Stomach smooth muscle (tissue), 2 donors: ENCODE data around the gene GRID1.

ENCODE experiments used
- H3K27ac ChIP-seq: one replicate; pipeline ENCODE4 v1.7.0; 2013; ENCODE audit warnings: mild to moderate bottlenecking, low read length, inconsistent platforms
- H3K27me3 ChIP-seq, 2 donors: one replicate each; pipeline ENCODE4 v1.7.0; 2013; ENCODE audit warnings: low read length in 2 of 2; ENCODE audit not compliant: insufficient read depth in 2 of 2, control insufficient read depth in 1 of 2
- H3K36me3 ChIP-seq, 2 donors: one replicate each; pipeline ENCODE4 v1.7.0; 2013; ENCODE audit warnings: low read length in 2 of 2; ENCODE audit not compliant: control insufficient read depth in 2 of 2, insufficient read depth in 2 of 2
- H3K4me1 ChIP-seq: one replicate; pipeline ENCODE4 v1.7.0; 2013; ENCODE audit warnings: low read length; ENCODE audit not compliant: control insufficient read depth, insufficient read depth
- H3K4me3 ChIP-seq, 2 donors: one replicate each; pipeline ENCODE4 v1.7.0; 2013; ENCODE audit warnings: low read length in 2 of 2
- H3K9ac ChIP-seq, 2 donors: one replicate each; pipeline ENCODE4 v1.7.0; 2013; ENCODE audit warnings: low read length in 2 of 2, mild to moderate bottlenecking in 1 of 2
- H3K9me3 ChIP-seq, 2 donors: one replicate each; pipeline ENCODE4 v1.7.0; 2013; ENCODE audit warnings: low read length in 2 of 2; ENCODE audit not compliant: control insufficient read depth in 2 of 2
- donor health status: healthy.
- donor health status: Pancreatic carcinoma.

Gene GRID1

DNA sequence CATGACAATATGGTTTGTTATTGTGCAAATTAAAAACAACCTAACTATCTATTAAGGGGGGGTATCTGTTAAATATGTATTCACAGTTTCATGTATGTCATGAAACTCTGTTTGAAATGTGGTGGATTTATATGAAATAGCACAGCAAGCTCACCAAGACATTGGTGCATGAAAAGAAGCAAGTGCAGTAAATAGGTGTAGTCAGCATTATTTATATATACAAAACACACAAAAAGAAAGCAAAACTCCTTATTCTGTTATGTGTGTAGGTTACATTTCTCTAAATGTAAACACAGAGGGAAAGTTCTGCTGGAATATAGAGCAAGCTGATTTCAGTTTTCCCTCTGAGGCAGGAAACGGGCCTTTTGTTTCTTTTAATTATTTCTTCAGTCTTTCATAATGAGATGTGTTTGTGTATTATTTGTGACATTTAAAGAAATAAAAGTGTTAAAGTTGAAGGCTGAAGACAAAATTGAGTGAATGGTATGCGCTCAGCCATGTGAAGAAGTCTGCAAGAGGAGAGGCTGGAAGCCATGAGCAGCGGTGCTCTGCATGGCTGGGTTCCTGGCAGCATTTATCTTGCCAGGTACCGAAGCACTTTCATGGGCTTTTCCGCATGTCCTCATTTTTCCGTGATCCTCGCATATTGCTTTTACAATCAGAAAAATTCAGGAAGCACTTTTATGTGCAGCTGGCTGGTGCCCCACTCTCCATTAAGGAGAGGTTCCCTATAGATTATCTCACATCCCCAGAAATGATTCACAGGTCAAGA lies 38.5 kb downstream of the GRID1 start:
- H3K27me3 ChIP-seq, result no peaks in the 10 kb centered on the region
- no peaks in the 10 kb centered on the region for H3K4me1 ChIP-seq
- no peak overlapping the region for H3K9ac ChIP-seq
- no peaks in the 10 kb centered on the region for H3K9me3 ChIP-seq
- H3K4me3 ChIP-seq, result no peak overlapping the region
- no peaks in the 10 kb centered on the region for H3K36me3 ChIP-seq
- H3K27ac ChIP-seq, result no peak overlapping the region

DNA sequence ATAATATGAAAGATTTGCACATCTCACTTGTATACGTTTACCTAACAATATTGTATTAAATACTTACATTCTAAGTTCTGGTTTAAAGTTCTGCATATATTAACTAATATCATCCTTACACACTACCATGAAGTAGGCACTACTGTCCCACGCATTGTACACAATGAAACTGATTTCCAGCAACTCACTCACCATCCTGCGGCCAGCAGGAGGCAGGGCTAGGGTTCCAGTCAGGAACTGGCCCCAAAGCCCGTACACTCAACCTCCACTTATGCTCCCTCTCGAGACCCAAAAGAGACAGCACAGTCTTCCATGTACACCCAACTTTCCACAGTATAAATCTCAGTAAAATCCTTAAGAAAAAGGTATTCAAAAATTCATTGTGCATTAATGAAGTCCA lies 41.4 kb downstream of the GRID1 start:
- H3K9ac ChIP-seq, result no peak overlapping the region
- H3K4me1 ChIP-seq, result no peaks in the 10 kb centered on the region
- H3K4me3 ChIP-seq, result no peak overlapping the region
- no peaks in the 10 kb centered on the region for H3K27me3 ChIP-seq
- H3K27ac ChIP-seq, result no peak overlapping the region
- no peaks in the 10 kb centered on the region for H3K36me3 ChIP-seq
- H3K9me3 ChIP-seq, result no peaks in the 10 kb centered on the region

DNA sequence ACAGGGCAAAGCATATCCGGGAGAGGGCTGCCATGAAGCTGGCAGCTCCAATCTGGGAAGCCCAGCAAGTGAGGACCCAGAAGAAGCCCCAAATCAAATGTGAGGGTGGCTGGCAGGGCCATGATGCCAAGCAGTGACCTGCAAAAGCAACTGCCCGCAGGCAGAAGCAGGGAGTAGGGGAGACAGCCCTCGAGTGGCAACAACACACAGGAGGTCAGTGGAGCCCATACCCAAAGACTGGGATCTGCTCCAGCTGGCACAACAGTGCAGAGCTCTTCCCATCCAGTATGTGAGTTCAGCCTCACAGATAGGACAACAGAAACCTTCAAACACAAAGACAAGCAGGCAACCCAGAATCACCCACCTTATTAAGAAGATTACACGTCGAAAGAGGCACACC lies 45.0 kb downstream of the GRID1 start:
- Histone ChIP-seq H3K9ac (no peak overlapping the region), H3K27me3 (peaks cover 0 to 3% of the 10 kb centered on the region in 2 donors), H3K4me1 (no peaks in the 10 kb centered on the region)

DNA sequence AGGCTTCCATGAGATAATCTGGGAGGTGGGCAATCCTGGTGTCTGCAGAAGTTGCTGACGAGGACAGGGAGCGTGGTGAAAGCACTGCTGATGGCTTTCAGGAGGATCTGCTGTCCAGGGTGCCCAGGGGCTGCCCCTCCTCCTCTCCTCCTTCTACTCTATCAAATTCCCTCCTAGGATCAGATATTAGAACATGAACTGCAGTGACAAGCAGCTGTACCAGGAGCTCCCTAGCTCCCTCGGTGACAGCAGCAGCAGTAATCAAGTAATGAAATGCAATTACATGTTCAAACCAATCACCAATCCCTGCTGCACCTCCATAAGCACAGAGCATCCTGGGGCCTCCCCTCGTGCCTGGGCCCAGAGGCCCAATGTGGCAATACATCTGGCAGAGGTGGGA lies 46.9 kb downstream of the GRID1 start:
- H3K36me3 ChIP-seq, result no peaks in the 10 kb centered on the region
- no peak overlapping the region for H3K4me3 ChIP-seq
- H3K9ac ChIP-seq, result no peak overlapping the region
- H3K27me3 ChIP-seq, result peaks cover 0 to 3% of the 10 kb centered on the region in 2 donors
- no peaks in the 10 kb centered on the region for H3K9me3 ChIP-seq
- H3K27ac ChIP-seq, result no peak overlapping the region
- no peaks in the 10 kb centered on the region for H3K4me1 ChIP-seq

More for the DNA sequence above, 45.0 kb downstream of the GRID1 start:
- H3K4me3 ChIP-seq, result no peak overlapping the region
- H3K9me3 ChIP-seq, result no peaks in the 10 kb centered on the region
- H3K36me3 ChIP-seq, result no peaks in the 10 kb centered on the region
- H3K27ac ChIP-seq, result no peak overlapping the region

DNA sequence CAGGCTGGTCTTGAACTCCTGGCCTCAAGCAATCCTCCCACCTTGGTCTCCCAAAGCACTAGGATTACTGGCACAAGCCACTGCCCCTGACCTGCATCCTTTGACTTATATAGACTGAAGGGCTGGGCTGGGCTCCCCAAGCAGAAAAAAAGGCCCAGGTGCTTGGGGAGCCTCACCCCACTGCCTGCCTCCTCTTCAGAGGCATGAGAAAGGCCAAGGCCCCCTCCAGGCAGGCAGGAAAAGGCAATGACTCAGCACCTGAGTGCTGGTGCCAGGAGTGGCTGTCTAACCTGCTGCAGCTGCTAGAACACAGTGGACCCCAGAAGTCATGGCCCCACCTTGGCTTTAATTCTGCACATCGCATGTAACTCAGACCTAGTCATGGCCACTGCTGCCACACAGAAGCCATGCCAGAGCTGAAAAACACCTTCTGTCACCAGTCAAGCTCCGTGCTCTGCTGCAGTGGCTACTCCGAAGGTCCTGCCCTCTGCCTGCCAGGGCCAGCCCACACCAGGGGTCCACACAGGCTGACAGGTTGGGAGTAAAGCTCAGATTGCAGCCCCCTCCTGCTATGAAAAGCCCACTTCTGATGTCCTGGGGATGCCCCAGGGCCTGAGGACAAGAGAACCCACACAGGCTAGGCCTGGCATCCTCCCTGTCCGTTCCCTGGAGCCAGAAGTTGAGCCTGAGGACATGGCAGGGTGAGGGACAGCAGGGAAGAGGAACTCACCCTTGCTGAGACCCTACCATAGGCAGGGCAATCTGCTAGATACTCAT lies 48.5 kb downstream of the GRID1 start:
- Histone ChIP-seq H3K4me3 (no peak overlapping the region), H3K9ac (no peak overlapping the region), H3K9me3 (no peaks in the 10 kb centered on the region), H3K36me3 (no peaks in the 10 kb centered on the region), H3K4me1 (no peaks in the 10 kb centered on the region), H3K27me3 (peaks cover 0 to 3% of the 10 kb centered on the region in 2 donors), H3K27ac (no peak overlapping the region)

DNA sequence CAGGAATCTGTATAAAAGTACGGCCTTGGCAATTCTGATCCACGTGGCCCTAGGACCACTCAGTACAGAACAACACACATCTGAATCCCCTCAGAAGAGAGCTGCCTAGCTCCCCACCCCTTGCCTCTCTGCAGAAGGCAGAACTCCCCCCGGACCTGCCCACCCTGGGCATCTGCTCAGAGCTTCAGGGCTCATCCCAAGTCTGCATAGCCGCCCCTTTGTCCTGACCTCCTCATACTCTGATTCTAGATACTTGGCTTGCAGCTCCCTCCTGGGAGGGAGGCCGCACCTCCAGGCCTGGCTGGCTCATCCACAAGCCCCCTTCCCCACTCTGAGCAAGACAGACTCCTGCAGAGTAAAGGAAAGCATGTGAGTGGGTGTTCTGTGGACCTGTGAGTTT lies 49.6 kb downstream of the GRID1 start:
- H3K36me3 ChIP-seq, result no peaks in the 10 kb centered on the region
- H3K4me1 ChIP-seq, result no peaks in the 10 kb centered on the region
- H3K27me3 ChIP-seq, result peaks cover 0 to 3% of the 10 kb centered on the region in 2 donors
- no peak overlapping the region for H3K9ac ChIP-seq
- H3K27ac ChIP-seq, result no peak overlapping the region
- no peaks in the 10 kb centered on the region for H3K9me3 ChIP-seq
- no peak overlapping the region for H3K4me3 ChIP-seq

DNA sequence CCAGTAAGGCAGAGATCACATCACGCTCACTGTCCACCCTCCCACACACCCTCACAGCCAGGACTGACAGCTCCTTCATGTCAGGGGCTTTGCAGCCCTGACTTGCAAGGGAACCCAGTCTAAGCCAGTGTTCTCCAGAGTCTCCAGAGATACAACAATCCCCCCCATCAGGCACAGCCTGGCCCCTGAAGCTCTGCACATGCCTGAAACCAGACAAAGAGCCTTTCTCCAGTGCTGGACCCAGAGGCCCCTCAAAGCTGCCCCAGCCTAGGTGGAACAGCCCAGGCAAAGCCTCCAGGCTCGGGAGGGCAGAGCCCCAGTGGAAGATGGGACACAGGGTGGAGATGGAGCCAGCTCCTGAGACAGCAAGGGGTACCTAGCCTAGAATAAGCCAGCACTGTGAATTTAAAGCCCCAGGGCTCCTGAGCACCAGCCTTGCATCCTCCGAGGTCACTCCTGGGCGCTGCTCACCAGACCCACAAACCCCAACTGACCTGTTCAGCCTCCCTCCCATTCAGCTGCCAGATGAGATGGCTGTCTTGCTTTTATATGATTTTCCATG lies 50.2 kb downstream of the GRID1 start:
- H3K4me3 ChIP-seq, result no peak overlapping the region
- no peaks in the 10 kb centered on the region for H3K36me3 ChIP-seq
- H3K4me1 ChIP-seq, result no peaks in the 10 kb centered on the region
- no peak overlapping the region for H3K27ac ChIP-seq
- no peaks in the 10 kb centered on the region for H3K9me3 ChIP-seq
- H3K27me3 ChIP-seq, result peaks cover 0 to 3% of the 10 kb centered on the region in 2 donors
- H3K9ac ChIP-seq, result no peak overlapping the region

DNA sequence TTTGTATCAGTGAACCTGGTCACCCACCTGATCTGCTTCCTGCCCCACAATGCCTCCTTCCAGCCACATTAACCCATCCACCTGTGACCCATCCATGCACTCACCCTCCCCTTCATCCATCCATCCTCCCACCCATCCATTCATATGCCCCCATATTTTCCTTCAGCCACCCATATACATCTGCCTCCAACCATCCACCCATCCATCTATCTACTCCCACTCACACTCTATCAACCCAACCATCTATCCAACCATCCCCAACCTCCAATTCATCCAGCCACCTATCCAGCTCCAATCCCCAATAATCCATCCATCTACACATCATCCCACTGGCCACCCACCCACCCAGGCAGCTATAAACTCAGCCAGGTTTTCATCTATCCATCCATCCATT lies 51.0 kb downstream of the GRID1 start:
- Histone ChIP-seq H3K4me3 (no peak overlapping the region), H3K4me1 (no peaks in the 10 kb centered on the region), H3K27me3 (peaks cover 0 to 3% of the 10 kb centered on the region in 2 donors), H3K9ac (no peak overlapping the region), H3K36me3 (no peaks in the 10 kb centered on the region), H3K27ac (no peak overlapping the region), H3K9me3 (no peaks in the 10 kb centered on the region)

DNA sequence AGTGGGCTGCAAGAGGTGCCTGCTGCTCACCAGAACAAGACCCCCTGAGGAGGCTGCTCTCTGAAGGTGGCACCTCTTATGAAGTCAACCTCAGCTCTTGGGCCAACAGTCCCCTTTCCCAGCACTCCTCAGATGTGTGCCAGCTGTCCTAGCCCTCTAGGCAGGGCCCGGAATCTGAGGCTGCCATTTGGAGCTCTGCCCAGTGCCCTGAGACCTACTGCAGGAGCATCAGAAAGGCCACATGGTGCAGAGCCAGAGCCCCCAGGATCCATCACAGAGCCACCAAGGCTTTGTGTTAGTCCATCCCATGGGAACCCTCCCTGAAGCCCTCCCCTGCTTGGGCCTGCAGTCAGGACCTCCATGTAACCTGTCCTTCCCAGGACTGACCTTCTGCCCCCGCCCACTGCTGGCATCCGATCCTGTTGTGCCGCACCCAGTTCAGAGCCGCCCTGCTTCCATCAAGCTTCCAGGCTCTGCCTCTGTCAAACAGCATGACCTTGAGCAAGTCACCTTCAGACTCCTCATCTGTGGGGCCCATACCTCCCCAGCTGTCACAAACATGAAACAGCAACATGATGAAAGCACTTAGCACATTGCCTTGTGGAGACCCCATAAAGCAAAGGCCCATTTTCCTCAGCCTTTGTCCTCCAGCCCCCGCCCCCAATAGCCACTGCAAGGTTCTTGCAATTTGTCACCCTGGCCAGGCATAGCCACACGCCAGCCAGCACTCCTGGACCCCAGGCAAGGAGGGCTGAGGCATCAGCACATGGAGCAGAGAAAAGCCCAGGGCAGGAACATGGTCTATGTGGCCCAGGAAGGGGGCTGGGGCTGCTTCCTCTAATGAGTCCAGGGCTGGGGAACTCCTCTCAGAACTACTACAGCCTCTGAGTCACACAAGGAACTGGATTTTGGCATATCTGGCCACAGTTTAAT lies 51.7 kb downstream of the GRID1 start:
- H3K9me3 ChIP-seq, result no peaks in the 10 kb centered on the region
- no peak overlapping the region for H3K4me3 ChIP-seq
- peaks cover 0 to 3% of the 10 kb centered on the region in 2 donors for H3K27me3 ChIP-seq
- no peak overlapping the region for H3K27ac ChIP-seq
- no peak overlapping the region for H3K9ac ChIP-seq
- H3K36me3 ChIP-seq, result no peaks in the 10 kb centered on the region
- H3K4me1 ChIP-seq, result no peaks in the 10 kb centered on the region

DNA sequence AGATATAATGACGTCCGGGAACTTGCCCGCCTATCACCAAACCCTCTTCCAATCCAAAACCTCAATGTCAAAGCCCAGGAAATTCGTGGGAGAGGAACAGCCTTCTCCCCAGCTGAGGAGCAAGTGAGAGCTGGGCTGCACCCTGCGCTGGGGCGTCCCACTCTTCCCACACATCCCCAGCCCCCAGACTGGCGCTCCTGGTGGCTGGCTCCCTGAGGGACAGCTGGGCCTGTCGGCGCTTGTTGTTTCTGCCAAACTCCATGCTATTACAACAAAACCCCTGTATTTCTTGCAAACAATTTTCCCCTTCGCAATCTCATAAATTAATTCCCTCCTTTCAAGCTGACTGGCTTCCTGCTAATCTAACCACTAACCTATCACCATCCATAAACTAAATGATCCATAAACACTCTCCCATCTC lies 53.0 kb downstream of the GRID1 start:
- H3K27ac ChIP-seq, result no peak overlapping the region

More for the DNA sequence above, 53.0 kb downstream of the GRID1 start:
- Histone ChIP-seq H3K4me3 (no peak overlapping the region), H3K9ac (no peak overlapping the region), H3K9me3 (no peaks in the 10 kb centered on the region), H3K36me3 (no peaks in the 10 kb centered on the region), H3K4me1 (no peaks in the 10 kb centered on the region), H3K27me3 (peaks cover 0 to 3% of the 10 kb centered on the region in 2 donors)
